Activated CD4-positive, alpha-beta T cell treated with anti-CD3 and anti-CD28 coated beads, Interleukin-2, amount 50 U/mL, for 4 hours (primary cell): ENCODE measurements around the gene GGTLC3.
"Not testable (repeated sequence)": the region's sequence is repeated elsewhere in the genome, so short reads cannot be mapped to it uniquely, and the experiment has no call there.

Source experiments
- DNase-seq, 2 experiments: peaks; one replicate each; pipeline ENCODE4 v3.0.0-alpha.2; 2020

GGTLC3 gene

DNA sequence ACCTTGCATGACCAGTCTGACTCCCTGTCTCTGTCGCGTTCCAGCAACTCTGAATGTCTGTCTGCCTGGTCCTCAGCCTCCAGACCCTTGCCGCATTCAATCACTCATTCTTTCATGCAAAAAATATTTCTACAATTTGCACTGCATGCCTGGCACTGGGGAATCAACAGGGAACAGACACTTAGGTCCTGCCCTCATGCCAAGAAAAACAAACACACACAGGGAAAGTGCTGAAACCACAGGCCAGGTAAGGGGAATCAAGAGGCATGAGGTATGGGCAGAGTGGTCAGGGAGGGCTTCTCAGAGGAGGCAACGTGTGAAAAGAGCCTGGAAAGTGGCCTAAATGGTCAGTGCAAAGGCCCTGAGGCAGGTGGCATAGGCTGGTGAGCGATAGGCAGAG is at the start of gene GGTLC3:
Gene GGTLC3 (minus strand): TSS at position 101 of the 400 bp plus-strand sequence. CDS start 264 bp downstream, outside the sequence.
- not testable (repeated sequence) for DNase-seq

DNA sequence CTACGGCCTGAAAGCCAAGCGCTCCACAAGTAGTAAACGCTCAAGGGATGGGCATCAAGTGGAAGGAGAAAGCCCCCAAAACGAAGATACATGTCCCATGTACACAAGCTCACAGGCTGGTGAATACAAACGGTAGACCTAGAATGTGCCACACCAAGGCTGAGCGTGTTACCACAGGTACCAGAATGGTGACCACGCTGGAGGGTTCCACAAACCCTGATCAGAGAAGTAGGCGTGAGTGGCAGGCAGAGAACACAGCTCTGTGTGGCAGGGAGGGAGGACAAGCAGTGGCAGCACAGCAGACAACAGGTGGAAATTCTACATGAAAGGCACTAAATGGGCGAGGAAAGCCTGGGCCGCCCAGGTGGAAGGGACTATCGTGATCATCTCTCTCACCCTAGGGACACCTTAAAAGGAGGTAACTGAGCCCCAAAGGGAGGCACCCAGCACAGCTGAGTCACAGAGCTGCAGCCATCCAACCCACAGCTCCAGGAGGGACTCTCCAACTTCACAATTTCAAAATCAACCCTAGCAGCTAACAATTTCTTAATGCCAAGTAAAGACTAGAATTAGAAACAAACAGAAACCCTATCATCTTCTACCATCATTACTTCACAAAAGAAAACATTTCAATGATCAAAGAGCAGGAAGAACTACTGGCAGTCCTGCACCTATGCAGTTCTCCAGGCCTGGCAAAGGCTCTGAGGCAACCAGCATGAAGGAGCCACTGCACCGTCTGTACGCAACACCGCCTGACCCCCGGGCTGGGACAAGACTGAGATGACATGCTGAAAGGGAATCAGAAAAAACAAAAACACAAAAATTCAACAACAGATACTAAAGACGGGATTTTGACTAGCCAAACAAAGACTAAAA is 42.4 kb upstream of the GGTLC3 start:
- not testable (repeated sequence) for DNase-seq

- not testable (repeated sequence) for DNase-seq
Observed at GRCh38 chr22:18558939-18559338, 41.0 kb upstream of the GGTLC3 start.

- not testable (repeated sequence) for DNase-seq
Observed at GRCh38 chr22:18558516-18558915, 40.6 kb upstream of the GGTLC3 start.

DNA sequence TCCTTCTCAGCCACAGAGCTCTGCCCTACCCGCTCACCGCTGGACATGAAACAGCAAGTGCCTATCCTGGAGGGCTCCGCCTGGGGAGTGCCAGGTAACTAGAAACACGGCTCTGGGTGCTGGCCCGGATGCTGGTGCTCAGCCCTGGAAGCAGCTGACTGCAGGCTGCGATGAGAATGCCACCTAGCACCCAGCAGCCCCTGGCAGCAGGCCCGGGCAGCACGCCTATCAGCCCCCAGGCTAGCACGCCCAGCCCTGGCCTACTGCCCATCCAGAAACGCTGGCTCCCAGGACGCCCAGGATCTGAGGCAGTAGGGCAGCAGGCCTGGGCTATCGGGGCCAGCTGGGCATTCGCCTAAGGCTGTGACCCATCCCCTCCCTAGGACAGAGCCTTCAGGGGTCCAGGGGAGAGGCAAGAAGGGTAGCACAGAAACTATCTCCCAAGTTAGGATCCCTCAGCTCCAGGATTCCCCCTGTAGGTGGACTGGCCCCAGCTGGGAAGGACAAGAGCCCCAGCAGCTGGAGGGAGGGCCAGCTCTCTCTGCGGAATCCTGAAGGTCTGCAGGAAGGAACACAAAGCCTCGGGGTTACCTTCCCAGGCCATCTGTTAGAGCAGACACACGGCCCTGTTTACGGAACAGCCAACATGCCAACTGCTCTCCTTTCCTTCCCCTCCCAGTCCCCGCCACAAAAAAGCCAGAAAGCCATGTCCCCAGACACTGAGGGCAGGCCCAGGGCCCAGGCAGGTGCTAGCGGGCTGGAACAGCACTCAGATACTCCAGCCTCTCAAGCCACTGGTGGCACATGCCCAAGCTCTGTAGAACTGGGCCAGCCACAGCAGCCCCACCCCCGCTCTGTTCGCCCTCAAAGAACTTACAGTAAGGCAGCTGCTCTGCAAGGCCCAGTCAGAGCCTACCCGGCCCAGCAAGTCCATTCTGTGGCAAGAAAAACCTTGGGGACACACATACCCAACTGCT is 36.6 kb upstream of the GGTLC3 start:
- DNase-seq, result not testable (repeated sequence)

DNA sequence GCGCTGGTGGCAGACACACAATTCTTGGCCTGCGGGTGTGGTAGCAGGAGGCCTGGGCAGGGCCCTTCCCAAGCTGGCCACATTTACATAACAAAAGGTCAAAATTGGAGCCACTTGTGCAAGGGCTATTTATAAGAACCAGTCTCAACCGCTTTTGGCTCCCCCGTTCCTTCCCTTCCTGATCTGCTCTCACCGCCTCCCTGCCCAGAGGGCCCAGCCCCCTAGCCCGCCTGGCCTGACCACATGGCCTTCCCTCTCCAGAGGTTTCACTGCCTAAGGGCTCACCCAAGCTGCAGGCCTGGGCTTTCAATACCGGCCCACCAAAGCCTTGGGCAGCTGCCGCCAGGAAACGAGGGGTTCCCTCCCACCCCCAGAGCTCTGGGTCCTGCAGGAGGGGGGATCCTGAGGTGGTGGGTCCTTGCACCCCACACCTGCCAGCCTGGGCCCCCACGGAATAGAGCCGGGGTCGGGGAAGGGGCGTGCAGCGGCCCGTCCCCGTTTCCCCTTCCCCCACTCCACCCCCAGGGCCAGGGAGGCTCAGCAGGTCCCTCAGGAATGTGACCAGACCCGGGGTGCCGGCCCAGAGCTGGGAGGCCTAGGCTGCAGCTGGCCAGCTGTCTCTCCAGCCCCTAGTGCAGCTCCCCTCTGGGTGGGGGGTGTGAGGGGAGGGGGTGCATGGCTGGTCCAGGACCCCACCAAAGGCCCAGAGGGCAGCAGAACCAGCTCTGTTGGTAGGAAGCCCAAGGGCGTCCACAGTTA is 35.1 kb upstream of the GGTLC3 start:
- not testable (repeated sequence) for DNase-seq

DNA sequence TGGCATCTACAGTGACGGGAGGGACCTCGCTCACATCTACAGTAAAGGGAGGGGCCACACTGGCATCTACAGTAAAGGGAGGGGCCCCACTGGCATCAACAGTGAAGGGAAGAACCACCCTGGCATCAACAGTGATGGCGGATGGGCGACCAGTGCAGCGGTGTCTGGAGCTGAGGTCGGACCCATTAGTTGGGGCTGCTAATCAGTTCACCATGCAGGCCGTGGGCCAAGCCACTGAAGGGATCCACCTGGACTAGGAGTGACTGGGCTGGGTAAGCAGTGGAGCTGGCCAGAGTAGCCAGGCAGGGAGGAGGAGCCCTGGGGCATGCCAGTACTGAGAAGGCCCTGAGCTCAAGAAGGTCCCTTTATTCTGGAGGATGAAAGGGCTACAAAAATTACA is 33.1 kb upstream of the GGTLC3 start:
- DNase-seq, result not testable (repeated sequence)

- DNase-seq, result not testable (repeated sequence)
Observed at GRCh38 chr22:18549458-18550179, 31.7 kb upstream of the GGTLC3 start.

GRCh38 chr22:18544615-18545014 is 26.7 kb upstream of the GGTLC3 start:
- not testable (repeated sequence) for DNase-seq

GRCh38 chr22:18543400-18543799 is 25.4 kb upstream of the GGTLC3 start:
- DNase-seq, result not testable (repeated sequence)

- not testable (repeated sequence) for DNase-seq
Observed at GRCh38 chr22:18539994-18540393, 22.0 kb upstream of the GGTLC3 start.

- not testable (repeated sequence) for DNase-seq
Observed at GRCh38 chr22:18534315-18534714, 16.4 kb upstream of the GGTLC3 start.

DNA sequence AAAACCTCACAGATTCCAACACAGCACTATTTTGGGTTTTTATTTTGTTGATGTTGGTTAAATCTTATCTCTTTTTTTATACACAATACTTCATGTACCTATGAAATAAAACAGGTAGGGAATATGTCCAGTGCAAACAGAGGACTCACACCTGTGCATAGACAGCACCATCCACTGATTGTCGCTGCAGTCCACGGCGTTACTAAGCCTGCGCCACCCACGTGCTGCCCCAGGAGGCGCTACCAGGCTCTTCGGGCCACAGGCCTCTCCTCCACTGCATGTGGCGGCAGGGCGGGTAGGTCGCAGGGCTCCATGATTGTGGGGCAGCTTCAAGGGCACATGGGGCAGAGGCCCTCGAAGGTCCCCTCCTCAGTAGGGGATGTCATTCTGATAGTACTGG is 15.7 kb upstream of the GGTLC3 start:
- DNase-seq, result not testable (repeated sequence)

- peak in 1 of 2 experiments; percentile 0 for DNase-seq
Observed at GRCh38 chr22:18529416-18530145, 11.6 kb upstream of the GGTLC3 start.

DNA sequence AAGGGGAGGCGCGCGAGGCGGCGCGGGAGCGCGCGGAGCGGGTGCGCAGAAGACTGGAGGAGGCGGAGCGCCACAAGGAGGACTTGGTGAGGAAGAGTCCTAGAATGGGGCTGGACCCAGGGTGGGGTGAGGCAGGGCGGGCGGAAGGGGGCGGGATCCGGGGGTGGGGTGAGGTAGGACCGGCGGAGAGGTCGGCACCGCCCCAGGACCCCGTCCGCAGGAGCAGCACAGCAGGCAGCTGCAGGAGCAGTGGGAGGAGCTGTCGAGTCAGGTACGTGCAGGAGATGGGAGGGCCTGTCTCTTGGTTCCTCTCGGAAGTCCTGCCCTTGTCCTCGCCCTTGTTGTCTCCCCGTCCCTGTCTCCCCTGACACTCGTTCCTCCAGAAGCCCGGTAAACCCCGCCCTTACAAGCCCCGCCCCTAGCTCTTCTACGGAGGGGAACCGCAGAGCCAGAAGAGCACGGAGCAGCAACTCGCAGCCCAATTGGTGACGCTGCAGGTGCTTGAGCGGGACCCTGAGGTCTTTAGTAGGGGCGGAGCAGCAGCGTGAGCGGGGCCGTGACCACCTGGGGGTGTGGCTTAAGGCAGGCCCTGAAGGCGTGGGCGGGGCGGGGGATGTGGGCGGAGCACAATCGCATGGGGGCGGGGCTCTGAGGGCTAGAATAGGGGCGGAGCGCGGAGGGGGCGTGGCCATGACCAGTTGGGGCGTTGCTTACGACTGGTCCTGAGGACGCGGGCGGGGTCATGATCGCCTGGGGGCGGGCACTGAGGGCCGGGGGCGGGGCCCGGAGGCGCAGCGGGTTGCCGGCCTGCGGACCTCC is 10.8 kb upstream of the GGTLC3 start:
- peak; percentile 92 to 94 for DNase-seq

- not testable (repeated sequence) for DNase-seq
Observed at GRCh38 chr22:18527752-18528596, 10.0 kb upstream of the GGTLC3 start, which contains the start of gene TMEM191B. TSS of gene TMEM191B (plus strand) at chr22:18527802. CDS start at chr22:18527981, 179 bp downstream.

DNA sequence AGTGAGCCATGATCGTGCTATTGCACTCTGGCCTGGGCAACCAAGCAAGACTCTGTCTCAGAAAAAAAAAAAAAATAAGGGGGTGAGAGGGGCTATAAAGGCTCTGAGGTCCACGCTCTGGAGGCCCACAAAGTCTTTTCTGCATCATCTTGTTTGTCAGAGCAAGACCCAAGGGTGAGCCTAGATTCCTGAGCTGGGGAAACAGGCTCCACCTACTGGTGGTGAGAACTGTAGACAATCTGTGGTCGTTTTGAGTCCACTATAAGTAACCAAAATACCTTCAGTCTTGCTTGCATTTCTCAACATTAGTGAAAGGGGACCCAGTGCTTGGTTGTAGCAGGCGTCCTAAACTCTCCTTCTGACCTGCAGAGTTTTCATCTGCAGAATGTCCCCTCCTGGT is 5.4 kb upstream of the GGTLC3 start:
- not testable (repeated sequence) for DNase-seq

GRCh38 chr22:18522762-18523161 is 4.8 kb upstream of the GGTLC3 start:
- DNase-seq, result not testable (repeated sequence)

DNA sequence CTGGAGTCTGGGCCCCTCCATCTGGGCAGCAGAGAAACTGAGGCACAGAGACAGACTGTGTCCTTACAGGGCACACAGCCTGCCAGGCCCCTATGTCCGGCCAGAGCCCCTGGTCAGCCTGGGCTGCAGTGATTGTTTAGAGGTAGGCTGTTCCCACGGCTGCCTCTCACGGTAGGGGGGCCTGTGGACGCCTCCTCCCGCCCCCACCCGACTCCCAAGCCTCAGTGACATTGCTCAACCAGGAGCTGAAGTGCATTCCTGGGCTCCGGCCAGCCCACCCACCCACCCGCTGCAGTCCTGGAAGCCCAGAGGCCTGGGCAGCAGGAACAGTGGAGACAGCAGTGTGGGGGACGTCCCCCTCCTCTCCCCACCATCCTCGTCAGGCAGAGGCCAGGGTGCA is 4.5 kb downstream of the GGTLC3 start:
- DNase-seq, result not testable (repeated sequence)
